A172 (cell line): ENCODE results near the gene SPRTN. TPM values are rescaled to one million over a fixed set of nuclear protein-coding genes. Genes with fewer than 3 reads are reported as not detected.
A peak's percentile ranks its signal among the peaks of the same experiment; 100 is the strongest.

Experiments used
- DNase-seq: peaks from one replicate; pipeline ENCODE4 v3.0.0-alpha.2; 2015; ENCODE audit warnings: low spot score
- total RNA-seq: library from RNA; depleted of rRNA; stranded (reverse); fragments of >200 nt; shearing (Covaris generic); gene quantifications from 2 replicates; pipeline ENCODE4 v1.2.3, GENCODE V29; 2014; rRNA removed

SPRTN gene, protein sequence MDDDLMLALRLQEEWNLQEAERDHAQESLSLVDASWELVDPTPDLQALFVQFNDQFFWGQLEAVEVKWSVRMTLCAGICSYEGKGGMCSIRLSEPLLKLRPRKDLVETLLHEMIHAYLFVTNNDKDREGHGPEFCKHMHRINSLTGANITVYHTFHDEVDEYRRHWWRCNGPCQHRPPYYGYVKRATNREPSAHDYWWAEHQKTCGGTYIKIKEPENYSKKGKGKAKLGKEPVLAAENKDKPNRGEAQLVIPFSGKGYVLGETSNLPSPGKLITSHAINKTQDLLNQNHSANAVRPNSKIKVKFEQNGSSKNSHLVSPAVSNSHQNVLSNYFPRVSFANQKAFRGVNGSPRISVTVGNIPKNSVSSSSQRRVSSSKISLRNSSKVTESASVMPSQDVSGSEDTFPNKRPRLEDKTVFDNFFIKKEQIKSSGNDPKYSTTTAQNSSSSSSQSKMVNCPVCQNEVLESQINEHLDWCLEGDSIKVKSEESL
- total RNA-seq: 34.4 and 41.7 TPM in 2 replicates

DNA sequence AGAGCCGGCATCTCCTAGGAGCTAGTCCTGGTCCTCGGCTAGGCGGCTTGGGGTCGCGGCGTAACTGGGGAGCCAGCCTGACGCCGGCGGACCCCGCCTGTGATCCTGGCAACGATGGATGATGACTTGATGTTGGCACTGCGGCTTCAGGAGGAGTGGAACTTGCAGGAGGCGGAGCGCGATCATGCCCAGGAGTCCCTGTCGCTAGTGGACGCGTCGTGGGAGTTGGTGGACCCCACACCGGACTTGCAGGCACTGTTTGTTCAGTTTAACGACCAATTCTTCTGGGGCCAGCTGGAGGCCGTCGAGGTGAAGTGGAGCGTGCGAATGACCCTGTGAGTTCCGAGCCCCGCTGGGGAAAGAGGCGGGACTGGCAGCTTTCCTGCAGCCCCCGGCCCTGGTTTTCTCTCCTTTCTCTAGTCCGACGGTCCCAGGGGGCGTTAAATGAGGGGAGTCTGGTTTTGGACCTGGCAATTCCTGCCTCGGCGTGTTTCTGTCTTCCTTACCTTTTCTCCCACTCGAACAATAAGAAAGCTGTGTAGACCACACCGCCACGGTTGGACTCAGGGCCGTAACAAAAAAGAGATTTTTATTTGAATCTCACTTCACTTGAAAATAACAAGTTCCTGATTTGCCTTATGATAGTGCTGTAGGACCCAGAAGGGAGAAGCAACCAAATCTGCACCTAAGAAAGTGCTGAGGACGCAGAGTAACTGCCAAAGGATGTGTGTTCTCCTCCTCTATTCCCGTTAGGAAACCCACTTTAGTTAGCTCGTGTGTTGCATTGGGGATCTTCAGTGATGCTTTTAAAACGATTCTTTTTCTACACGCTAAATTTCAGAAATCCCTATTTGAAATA lies at the start of gene SPRTN:
SPRTN (plus strand) TSS at position 24 of the 859 bp plus-strand sequence; CDS start at position 115, 91 bp downstream.
- DNase-seq: peak; percentile 10

DNA sequence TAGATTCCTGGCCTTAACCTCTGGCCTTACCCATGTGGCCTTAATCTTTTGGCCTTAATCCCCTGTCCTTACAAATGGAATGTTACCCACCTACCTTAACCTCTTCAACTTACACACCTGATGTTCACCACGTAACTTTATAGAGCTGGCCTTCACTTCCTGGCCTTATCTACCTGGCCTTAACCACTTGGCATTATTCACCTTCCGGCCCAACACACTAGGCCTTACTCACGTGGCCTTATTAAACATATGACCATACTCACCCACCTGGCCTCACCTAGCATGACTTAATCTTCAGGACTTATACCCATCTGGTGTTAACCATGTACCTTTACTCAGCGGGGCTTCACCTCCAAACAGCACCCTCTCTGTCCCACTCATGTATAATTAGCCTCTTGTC lies 42.2 kb upstream of the SPRTN start:
- no peak for DNase-seq

DNA sequence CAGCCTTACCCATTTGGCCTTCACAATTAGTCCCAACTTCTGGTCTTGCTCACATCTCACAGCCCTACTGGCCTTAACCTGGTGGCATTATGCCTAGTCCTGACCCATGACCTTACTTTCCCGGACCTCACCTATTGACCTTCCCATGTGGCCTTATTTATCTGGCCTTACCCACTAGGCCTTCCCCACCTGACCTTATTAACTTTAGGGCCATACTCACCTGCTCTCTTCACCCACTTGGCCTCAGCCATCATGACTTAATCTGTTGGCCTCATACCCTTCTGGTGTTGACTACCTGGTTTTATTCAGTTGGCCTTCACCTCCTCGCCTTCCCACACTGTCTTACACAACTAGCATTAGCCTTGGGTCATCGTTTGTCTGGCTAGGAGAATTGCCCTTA lies 36.1 kb upstream of the SPRTN start:
- no peak for DNase-seq

DNA sequence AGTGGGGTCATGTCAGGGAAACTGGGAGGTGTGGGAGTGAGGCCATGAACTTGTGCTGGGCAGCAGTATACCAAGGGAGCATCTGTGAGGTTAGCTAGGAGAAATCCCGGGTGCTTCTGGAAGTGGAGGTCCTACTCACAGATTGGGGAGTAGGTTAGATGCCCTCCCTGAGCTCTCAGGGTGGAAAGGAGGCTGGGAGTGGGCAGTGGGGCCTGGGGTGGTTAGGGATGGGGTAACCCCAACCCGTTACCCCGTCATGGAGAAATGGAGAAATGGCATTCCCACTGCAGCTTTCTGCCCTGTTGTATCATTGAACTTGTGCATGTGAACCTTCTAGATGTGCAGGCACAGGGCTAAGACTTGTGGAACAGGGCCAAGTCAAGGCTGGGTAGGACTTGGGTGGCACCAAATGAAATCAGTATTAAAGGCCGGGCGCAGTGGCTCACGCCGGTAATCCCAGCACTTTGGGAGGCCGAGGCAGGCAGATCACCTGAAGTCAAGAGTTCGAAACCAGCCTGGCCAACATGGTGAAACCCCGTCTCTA lies 27.6 kb upstream of the SPRTN start:
- DNase-seq: no peak

DNA sequence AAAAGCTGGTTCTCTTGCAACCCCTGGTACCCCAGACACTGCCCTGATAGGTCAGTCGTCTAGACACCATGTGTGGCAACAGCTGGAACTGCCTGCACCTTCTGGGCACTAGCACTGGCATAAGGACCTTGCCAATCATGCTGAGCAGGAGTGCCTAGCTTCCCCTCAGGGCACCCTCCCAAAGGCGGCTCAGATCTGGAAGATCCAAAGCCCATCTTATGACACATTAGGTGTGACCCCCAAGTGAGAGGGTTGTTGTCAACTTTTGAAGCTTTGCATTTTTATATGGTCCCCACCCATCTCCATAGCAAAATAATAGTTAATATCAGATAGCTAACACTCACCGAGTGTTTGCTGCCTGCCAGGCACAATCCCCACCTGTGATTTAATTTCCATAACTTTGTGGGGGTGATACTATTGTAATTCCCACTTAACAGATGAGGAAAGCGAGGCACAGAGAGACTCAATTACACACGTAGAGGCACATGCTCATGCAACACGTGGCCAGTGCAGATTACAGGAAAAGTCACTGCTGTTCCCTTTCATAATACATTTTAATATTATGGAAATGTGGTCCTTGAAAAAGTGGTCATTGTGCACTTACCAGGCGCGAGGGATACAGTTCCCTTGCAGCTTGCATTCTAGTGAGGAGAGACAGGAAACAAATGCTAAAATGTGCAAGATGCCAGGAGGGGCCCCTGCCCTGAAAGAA lies 26.2 kb upstream of the SPRTN start:
- DNase-seq: no peak

DNA sequence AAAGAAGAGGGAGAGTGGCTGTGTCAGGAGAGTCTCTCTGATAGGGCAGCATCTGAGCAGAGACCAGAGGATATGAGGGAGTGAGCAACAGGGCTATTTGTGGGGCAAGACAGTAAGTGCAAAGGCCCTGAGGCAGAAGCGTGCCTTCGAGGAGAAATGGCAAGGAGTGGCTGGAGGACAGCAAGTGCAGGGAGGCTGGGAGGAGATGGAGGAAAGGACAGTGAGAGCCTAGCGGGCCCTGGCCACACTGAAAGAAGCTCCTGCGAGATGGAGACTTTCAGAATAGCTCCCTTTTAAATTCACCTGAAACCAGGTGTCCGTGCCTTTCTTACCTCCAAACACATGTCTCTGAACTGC lies 25.7 kb upstream of the SPRTN start:
- DNase-seq: no peak

DNA sequence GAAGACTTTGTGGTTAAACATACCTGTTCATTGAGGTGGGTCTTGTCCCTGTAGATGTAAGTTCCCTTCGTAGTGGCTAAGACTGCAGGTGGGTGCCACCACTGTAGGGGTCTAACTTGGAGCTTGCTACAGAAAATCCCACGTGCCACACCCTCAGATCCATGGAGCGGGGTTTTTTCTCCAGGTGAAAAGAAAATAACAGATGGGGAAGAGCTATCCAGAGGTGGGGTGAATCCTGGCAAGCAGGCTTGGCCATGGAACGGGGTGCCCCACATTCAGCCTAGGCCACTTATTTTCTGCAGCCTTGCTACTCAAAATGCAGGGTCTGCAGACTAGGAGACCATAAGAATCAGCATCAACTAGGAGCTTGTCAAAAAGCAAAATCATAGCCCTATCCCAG lies 24.4 kb upstream of the SPRTN start:
- no peak for DNase-seq

DNA sequence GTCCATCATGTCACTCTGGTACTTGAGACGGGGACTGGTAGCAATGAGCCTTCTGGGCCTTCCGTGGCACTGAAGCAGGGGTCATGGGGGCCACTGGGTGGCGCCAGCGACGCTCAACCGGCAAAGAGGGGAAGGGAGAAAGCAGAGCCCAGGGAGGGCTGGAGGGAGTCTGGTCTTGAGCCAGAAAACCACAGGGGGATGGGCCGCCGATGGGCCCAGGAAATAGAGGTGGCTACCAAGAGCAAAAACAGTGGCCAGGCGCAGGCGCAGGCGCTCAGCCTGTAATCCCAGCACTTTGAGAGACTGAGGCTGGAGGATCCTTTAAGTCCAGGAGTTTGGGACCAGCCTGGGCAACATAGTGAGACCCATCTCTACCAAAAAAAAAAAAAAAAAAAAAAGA lies 22.2 kb upstream of the SPRTN start:
- DNase-seq: peak; percentile 22

DNA sequence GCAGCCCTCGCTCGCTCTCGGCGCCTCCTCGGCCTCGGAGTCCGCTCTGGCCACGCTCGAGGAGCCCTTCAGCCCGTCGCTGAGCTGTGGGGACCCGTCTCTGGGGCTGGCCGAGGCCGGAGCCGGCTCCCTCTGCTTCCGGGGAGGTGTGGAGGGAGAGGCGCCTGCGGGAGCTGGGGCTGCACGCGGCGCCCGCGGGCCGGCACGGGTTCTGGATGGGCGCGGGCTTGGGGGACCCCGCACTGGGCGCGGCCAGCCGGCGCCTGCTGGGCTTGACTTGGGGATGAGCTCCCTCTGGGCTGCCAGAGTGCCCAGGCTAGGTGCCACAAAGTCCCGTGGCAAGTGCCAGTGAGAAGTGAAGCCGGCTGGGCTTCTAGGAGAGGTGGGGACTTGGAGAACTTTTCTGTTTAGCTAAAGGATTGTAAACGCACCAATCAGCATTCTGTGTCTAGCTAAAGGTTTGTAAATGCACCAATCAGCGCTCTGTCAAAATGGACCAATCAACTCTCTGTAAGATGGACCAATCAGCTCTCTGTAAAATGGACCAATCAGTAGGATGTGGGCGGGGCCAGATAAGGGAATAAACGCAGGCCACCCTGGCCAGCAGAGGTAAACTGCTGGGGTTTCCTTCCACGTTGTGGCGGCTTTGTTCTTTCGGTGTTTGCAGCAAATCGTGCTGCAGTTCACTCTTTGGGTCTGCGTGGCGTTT lies 20.6 kb upstream of the SPRTN start:
- no peak for DNase-seq

DNA sequence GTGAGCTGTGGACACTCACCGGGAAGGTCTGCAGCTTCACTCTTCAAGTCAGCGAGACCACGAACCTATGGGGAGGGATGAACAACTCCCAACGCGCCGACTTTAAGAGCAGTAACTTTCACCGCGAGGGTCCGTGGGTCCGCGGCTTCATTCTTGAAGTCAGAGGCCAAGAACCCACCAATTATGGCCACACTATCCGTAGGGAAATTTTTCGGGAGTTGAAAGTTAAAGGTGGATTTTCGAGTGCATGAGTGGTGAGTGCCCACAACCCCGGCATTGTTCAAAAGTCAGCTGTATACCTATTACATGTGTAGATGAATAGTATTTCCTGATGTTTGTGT lies 20.1 kb upstream of the SPRTN start:
- no peak for DNase-seq

DNA sequence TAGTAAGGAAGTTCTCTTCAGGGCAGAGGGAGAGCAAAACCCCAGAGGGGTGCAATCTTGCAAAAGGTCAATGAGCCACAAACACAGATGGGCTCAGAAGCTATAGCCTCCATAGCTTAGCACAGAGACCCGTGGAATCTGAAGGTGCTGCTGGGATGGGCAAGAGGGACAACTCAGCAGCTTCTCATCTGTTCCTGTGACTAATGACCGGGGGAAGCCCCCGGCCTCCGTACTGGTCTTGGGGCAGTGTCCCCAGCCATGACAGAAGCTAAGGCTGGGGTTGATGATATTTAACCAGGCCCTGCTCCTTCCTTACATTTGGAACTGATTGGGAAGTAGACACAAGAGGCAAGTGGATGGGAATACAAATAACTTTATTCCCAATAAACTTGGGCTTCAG lies 19.5 kb upstream of the SPRTN start:
- no peak for DNase-seq

DNA sequence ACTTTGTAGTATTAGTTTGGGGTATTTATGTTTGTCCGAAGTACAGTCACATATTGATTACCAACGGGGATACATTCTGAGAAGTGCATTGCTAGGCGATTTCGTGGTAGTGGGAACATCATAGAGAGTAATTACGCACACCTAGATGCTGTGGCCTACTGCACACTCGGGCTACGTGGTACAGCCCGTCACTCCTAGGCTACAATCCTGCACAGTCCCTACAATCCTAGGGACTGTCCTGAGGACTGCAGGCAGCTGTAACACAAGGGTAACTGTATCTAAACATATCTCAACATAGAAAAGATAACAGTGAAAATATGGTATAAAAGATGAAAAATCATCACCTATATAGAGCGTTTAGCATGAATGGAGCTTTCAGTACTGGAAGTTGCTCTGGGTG lies 19.0 kb upstream of the SPRTN start:
- DNase-seq: no peak

DNA sequence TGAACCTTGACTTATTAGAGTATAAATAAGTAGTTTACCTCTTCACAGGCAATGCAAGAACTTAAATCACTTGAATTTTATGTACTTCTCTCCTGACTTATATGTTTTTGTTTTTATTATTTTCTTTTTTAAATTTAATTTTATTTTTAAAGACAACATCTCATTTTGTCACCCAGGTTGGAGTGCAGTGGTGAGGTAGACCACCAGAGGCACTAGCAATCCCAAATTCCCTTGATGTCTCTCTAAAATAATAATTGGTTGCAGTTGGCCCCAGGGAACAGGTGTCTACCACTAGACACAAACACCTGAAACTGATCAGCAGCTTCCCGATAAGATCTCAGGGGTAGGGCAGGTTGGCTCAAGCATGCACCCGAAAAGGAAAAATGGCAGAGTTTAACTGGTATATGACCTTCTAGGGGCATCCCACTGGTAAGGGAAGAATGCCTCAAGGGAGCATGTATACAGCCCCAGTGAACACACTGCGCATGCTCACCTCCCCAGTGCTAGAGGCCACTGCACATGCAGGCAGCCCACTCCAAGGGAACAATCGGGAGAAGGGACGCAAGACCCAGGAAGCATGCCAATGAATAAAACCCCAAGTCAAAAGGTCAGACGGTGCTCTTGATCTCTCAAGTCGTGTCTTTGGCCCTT lies 15.1 kb upstream of the SPRTN start:
- DNase-seq: no peak

DNA sequence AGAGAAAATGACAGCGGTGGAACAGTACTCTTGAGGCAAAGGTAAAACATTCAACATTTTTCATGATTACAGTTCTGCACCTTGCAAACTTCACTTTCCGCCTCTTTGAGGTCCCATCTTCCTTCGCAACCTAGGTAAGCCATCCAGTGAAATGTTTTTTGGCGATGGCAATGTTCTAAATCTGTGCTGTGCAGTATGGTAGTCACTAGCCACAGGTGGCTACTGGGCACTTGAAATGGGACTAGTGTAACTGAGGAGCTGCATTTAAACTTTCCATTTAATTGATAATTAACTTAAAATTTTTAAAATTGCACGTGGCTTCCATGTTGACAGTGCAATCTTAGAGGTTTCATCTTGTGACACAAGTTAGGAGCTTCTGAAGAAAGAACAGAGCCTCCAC lies 13.4 kb upstream of the SPRTN start:
- DNase-seq: no peak

DNA sequence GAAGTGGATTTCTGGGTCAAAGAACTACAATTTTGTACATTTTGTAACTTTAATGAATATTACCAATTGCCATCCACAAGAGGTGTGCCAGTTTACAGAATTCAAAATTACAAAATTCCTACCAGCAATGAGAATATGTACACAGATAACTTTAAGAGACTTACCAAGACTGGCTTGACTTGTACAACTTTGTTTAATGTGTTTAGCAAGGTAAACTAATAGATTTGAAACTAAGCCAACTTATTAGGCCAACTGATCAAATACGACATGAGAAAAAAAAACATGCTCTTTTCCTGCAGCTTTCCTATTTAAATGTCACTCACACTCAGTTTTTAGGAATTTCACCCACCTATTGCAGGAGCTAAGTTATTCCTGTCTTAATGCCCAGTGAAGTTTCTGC lies 11.8 kb upstream of the SPRTN start:
- DNase-seq: no peak

DNA sequence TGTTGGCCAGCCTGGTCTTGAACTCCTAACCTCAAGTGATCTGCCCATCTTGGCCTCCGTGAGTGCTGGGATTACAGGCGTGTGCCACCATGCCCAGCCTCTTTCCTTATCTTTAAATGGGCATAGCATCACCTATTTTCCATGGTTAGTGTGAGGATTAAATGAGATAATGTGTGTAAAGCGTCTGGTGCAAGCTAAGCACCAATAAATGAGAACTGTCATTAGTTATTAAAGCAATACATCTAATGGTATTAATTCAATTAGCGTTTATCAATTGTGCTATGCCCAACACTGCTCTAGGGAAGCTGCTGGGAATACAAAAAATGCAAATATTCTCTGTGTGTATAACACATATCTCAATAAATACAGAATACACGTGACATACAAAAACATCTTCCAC lies 10.5 kb upstream of the SPRTN start:
- no peak for DNase-seq

DNA sequence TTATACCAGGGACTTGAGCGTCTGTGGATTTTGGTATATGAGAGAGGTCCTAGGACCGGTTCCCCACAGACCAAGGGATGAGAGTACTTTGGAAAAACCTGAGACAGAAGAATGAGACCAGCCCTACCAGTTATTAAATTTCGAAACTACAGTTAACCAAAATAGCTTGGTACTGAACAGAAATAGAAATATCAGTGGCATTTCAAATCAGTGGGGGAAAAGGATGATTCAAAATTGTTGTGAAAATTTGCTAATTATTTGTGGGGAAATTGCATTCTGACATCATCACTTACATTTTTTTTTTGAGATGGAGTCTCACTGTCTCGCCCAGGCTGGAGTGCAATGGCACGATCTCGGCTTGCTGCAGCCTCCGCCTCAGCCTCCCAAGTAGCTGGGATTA lies 8.6 kb upstream of the SPRTN start:
- DNase-seq: no peak

DNA sequence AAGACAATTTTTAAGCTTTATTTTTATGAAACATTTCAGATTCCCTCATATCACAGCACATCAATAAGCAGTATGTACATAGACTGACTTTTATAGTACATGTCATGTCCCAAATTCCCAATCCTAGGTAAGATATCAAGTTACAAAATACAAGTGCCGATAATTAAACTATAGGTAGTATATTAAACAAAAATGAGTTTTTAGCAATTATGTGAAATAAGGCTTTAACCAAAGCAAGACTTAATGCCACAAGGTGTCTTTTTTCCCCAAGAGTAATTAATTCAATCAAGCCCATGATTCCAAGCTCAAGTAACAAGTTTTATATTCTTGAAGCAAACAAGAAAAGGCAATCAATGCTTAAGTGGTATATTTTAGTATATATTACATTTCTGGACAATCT lies 5.3 kb upstream of the SPRTN start:
- no peak for DNase-seq

DNA sequence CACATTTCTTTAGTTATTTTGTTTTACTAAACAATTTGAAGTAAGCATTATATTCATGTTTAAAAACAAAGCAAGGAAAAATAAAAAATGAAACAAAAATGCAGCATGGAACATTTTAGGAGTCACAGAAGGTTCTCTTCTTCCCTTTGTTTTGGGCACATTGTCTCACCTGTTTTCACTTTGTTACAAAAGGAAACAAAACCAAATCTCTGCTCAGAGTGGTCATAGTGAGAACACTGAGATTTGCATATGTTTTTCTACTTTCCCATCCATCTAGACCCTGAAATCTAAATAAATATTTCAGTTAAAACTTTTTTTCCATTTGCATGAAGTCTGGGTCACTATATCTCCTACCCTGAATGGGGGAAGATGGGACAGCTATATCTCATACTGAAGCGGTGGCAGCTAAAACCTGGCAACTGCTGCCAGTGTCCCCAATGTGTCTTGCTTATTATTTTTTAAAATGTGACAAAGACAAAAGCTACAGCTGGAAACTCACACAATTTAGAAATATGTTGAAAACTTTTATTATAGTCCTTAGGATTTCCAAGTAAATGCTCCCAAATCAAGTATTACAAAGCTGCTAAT lies 3.9 kb upstream of the SPRTN start:
- no peak for DNase-seq

DNA sequence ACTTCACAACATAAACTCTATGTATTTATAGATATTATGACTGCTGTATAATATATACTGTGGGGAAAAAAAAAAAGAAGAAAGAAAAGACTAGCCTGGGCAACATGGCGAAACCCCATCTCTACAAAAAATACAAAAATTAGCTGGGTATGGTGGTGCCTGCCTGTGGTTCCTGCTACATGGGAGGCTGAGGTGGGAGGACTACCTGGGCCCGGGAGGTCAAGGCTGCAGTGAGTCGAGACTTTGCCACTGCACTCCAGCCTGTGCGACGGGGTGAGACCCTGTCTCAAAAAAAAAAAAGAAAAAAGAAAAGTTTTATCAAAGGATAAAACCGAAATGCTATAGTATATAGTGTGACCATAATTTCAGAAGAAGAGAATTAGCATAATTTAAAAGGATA lies 3.1 kb upstream of the SPRTN start:
- DNase-seq: no peak
